Endothelial cell of umbilical vein (primary cell): ENCODE results near the gene SH3BGRL3.

Source experiments
- CTCF ChIP-seq, 2 donors: IDR thresholded peaks; 1 replicate in 1 of 2; 2 replicates in 1 of 2; pipeline ENCODE4 v1.5.1; 2011; ENCODE audit warnings: low read length in 2 of 2, mild to moderate bottlenecking in 2 of 2, moderate library complexity in 2 of 2, control low read depth in 1 of 2, inconsistent platforms in 1 of 2, low read depth in 1 of 2; ENCODE audit not compliant: insufficient read depth in 1 of 2; ENCODE audit errors: extremely low read depth in 1 of 2
- MAX ChIP-seq: IDR thresholded peaks from 2 replicates; pipeline ENCODE4 v1.6.1; 2011; ENCODE audit not compliant: insufficient read depth, insufficient read length
- POLR2AphosphoS5 ChIP-seq: IDR thresholded peaks from 2 replicates; pipeline ENCODE4 v1.6.1; 2012; ENCODE audit warnings: low read depth, mild to moderate bottlenecking, control low read depth, low read length, moderate library complexity; ENCODE audit not compliant: insufficient read depth

GRCh38 chr1:26328597-26328996 lies 48.7 kb downstream of the SH3BGRL3 start:
- no peak for TF ChIP-seq MAX
- no peak for TF ChIP-seq CTCF (IDR thresholded peaks at IDR 0.05; ENCODE audit: extremely low read depth in 1 of 2, insufficient read depth in 1 of 2, low read depth in 1 of 2, low read length in 2 of 2)
- no peak for TF ChIP-seq POLR2AphosphoS5
